NCI-H526 treated with DMSO at 0.1 percent for 48 hours (cell line): ENCODE results near the gene CKLF.
A peak's percentile ranks its signal among the peaks of the same experiment; 100 is the strongest.
"Not testable (repeated sequence)": the region's sequence is repeated elsewhere in the genome, so short reads cannot be mapped to it uniquely, and the experiment has no call there.

Source experiments
- DNase-seq: peaks from one replicate; lab custom pipeline; 2025; lab: John Stamatoyannopoulos, UW

The CKLF gene

DNA sequence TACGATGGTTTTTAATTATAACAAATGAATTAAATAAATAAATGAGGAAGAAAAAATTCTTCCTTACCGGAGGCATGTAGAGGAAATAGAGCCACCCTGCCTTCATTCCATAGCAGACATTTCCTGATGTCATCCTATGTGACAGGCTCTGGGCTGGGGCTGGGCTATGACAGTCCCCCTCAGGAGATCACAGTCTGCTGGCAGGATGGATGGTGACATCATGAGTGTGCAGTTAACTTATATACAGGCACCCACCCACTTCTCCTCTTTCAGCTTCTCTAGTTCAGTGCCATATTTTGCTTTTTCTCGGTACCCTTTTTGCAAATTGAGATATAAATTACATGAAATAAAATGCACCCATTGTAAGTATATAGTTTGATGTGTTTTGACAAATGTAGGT lies 45.7 kb downstream of the CKLF start:
- DNase-seq, result no peak

DNA sequence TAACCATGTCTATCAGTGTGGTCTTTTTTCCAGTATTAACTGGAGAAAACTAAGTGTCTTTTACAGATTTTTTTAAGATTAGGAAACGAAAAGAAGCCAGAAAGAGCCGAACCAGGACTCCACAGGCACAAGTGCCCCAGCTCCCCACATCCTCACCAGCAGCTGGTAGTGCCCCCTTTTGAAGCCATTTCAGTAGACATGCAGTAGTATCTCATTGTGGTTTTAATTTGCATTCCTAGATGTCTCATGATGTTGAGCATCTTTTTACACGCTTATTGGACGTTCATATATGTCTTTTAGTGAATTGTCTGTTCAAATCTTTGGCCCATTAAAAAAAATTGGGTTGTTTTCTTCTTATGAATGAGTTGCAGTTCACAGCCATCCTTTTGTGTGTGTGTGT lies 47.4 kb downstream of the CKLF start:
- DNase-seq, result no peak

DNA sequence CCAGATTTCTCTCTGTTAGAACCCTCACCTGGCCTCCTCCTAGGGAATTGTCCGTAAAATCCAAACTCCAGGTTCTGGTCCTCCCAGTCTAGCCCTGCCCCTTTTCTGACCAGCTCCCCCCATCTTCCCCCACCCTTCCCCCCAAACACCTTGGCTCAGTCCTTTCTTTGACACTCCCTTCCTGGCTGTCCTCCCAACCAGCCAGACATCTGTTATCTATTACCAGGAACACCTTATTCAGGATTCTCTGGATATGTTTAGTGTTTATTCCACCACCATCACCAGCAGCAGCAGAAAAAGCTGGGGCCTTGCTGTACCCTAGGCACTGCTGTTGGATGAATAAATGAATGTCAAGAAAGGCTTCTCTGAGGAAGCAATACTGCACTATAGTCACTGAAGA lies 48.1 kb downstream of the CKLF start:
- no peak for DNase-seq

DNA sequence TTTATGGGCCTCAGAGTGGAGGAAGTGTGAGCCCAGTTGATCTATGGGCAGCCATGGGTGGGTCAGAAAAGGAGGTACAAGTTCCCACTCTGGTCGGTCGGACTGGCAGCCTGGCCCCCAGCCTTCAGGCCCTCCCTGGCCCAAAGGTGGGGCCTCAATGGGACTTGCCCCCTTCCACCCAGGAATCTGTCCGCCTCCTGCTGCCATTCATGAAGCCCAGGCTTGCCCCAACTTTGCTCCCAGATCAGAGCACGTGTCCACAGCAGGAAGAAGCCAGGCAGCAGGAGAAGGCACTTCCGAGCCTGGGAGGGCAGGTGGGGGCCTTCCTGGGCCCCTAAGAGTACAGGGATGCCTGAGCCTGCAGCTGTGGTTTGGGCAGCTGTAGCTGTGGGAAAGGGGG lies 49.1 kb downstream of the CKLF start:
- DNase-seq, result no peak

DNA sequence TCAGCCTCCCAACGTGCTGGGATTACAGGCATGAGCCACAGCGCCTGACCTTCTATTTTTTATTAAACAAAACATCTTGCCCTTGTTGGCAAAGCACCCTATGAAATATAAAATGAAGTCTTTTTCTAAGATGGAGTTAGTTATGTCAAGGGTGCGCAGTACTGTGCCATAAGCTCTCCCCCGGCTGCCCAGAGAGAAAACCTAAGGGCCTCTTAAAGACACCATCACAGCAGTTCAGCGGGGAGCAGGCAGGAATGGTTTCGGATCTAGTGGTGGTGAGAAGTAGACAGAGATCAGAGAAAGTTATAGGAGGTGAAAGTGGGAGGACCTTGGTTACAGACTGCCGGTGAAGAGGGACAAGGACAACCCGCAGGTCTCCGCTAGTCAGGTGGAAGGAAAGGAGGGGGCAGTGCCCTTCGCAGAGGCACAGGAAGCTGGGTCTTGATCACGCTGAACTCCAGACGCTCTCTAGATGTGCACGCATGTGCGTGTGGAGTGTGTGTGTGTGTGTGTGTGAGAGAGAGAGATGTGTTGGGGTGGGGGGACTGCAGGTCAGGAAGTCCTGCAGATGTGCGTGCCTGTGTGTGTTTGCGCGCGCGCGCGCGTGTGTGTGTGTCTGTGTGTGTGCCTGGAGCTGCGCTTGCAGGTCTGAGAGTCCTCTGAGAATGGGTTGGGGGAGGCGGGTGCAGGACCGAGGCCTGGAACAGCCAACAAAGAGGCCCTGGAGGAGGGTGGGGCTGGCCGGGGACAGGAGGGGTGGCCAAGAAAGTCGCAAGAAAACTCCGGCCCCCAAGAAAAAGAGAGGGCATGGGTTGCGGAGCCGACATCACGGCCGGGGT lies 51.4 kb downstream of the CKLF start:
- peak; percentile 10 for DNase-seq

DNA sequence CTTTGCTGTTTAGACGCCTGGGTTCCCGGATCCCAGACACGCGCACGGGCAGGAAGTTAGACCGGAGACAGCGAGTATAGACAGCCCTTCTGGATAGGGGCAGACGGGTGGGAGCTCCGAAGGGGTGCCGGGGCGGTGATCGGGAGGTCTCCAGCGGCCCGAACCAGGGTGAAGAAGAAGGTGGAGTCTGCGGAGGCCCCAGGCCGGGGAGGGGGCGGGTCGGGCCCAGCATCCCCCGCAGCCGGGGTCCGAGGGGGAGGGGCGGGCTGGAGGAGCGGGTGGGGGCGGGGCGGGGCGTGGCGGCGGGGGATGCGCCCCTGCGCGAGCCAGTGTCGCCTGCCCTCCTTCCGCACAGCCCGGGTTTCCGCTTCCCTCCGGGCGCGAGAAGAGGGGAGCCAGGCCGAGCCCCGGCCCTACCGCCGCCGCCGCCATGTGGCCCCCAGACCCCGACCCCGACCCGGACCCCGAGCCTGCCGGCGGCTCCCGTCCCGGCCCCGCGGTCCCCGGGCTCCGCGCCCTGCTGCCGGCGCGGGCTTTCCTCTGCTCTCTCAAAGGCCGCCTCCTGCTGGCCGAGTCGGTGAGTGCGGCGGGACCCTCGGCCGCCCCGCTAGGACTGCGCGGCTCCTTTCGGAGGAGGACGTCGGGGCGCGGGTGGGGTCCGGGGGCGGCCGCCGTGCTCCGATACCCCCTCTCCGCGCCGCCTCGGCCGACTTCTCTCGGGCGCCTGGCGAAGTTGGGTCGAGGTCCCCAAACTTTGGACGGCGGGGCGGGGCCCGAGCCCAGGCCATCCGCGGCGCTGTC lies 52.2 kb downstream of the CKLF start, which contains the start of gene CMTM3:
TSS of gene CMTM3 (plus strand) at position 329 of the 801 bp plus-strand sequence. CDS start at position 431, 102 bp downstream.
- peak; percentile 22 for DNase-seq

DNA sequence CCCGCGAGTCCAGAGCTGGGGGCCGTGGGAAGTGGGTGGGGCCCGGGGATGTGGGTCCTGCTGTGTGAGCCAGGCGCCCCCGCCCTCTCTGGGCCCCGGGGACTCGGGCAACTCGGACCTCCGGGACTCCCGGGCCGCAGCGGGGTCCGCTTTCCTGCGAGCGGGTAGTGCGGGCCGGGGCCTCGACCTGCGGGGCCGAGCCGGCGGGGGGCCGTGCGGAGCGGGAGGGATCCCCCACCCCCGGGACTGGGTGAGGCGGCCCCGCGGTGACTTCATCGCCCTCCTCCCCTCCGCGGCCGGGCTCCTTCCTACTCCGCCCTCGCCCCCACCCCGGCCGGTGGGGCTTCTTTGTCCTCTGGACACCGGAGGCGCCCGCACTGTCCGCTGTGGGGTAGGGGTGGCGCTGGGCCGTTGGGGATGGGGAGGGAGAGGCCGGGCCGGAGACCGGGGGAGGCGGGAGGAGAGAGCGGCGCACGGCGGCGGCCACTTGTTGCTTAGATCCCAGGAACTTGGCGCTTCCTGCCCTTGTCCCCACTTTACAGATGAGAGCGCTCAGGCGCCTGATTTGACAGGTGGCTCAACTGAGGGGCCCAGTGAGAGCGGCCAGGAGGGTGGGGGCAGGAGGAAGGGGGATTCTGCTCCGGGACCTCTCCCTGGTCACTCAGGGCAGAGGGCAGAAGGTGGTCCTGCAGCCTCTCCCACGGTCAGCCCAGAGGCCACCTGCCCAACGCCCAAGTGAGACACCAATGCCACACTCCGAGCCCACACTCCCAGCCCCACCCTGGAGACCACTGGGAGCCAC lies 53.0 kb downstream of the CKLF start:
- no peak for DNase-seq

DNA sequence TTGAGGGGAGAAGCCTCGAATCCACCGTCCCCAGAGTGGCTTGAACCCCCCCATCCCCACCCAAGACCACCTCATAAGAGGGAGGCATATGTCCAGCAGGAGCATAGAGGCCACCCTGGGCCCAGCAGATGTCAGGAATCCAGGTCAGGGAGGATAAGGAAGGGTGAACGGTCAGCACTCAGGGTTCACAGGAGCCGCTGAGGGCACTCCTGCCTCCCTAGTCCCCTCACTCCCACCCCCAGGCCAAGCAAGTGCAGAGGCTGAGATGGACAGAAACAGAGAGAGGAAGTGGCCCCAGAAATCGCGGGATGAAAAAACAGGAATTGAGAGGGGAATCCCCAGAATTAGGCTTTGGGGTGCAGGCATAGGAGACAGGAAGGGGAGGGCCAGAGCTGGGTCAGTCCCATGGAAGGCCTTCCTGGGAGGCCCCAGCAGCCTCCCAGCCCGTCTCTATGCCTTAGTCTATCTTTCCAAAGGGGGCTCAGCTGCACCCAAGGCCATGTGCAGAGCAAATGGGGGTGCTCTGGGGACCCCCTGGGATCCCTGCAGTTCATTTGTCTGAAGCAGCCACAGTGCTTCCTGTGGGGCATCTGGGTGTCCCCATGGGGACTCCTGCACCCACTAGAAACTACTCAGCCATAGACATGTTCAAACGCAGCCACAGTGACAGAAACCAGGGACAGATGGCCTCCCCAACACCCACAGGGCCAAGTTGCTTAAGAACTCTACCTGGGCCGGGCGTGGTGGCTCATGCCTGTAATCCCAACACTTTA lies 53.8 kb downstream of the CKLF start:
- DNase-seq, result no peak

DNA sequence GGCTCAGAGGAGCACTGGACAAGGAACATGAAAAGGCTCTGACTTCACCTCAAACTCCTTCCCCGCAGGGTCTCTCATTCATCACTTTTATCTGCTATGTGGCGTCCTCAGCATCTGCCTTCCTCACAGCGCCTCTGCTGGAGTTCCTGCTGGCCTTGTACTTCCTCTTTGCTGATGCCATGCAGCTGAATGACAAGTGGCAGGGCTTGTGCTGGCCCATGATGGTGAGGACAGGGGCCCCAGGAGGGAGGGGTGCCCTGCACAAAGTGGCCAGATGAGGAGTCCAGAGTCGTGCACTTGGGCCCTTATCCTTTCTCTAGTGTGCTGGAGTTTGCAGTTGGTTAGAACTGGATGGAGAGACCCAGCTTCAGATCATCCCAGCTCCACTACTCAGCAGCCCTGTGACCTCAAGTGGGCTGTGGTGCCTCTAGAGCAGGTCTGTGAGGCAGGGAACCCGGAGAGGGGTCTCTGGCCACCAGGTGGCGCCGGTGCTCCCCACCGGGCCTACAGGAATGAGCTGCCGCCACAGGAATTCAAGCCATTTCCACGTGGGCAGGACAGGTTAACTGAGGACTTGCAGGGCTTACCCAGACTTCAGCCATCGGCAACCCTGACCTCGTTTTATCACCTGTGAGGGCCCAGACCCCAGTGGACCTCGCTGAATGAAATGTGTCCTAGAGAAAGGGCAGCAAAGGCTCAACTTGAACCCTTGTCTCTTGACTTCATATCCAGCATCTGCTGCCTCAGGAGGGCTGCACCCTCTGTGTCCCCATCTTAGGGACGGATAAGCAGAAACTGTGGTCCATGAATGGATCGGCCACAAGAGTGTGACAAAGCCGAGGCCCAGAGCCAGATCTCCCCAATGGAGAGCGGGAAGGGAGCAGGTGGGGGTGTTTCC lies 56.1 kb downstream of the CKLF start:
- DNase-seq, result peak; percentile 18

DNA sequence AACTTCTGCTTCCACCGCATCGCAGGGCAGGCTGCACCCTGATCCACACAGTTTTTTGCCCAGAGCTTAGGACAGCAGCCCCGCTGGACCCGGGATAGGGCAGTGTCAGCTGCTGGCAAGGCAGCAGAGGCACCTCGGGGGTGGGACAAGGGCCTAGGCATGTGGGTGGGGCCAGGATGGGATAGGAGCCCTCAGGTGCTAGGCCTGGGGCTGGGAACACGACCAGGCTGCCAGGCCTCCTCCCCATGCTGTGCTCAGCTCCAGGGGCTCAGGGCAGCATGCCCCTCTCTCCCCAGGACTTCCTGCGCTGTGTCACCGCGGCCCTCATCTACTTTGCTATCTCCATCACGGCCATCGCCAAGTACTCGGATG lies 56.7 kb downstream of the CKLF start:
- no peak for DNase-seq

DNA sequence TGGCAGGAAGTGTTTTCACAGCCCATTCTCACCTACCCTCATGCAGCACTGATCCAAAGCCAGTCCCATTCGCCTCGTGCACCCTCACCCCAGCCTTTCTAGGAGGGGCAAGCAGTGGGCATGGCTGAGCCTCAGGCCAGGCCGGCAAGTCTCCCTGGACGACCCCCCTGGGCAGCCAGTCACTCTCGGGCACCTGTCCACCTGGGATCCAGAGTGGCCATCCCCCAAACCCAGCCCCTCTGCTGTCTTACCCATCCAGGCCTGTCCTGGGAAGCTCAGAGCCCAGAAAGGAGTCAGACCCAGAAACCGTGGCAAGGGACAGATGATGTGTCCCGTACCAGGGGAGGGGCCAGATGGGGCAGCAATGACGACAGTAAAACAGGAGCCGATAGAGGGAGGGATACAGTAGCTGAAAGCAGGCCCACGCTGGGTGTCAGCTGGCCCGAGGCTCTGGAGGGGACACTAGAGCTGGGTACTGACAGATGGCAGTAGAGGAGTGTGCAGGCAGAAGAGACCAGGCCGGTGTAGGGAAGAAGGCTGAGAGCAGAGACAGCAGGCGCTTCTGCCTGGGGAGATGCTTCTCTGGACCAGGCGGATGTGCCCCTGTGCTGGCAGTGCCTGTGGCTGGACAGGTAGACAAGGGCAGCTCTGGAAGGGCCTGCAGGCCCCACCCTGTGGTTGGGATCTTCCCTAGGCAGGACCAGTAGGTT lies 57.9 kb downstream of the CKLF start:
- no peak for DNase-seq

DNA sequence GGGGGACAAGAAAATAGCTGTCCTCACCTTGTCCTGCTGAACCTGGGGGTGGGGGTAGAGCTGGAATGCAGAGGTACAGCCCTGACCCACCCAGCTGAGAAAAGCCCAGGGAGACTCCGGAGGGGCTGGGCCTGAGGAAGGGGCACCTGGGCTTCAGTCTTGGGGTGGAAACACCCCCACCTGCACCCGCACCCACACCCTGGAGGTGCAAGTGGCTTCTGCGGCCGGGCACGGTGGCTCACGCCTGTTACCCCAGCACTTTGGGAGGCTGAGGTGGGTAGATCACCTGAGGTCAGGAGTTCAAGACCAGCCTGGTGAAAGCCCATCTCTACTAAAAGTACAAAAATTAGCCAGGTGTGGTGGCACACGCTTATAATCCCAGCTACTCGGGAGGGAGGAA lies 59.5 kb downstream of the CKLF start:
- DNase-seq, result not testable (repeated sequence)

DNA sequence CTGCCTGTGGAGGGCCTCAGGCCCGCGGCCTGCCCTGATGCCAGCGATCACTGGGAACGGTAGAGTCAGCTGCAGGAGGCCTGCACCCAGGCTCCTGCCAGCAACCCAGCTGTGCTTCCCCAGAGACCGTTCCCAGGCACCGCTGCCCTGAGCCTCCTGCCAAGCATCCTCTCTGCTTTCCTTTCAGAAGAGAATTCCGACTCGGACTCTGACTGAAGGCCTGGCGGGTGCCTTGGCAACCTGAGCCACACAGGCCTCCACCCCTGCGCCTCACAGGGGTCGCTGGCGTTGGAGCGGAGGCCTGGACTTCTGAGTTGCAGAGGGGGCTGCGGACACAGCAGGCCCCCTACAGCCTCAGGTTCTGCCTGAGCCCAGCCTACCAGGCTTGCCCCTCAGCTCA lies 60.0 kb downstream of the CKLF start:
- DNase-seq, result no peak

DNA sequence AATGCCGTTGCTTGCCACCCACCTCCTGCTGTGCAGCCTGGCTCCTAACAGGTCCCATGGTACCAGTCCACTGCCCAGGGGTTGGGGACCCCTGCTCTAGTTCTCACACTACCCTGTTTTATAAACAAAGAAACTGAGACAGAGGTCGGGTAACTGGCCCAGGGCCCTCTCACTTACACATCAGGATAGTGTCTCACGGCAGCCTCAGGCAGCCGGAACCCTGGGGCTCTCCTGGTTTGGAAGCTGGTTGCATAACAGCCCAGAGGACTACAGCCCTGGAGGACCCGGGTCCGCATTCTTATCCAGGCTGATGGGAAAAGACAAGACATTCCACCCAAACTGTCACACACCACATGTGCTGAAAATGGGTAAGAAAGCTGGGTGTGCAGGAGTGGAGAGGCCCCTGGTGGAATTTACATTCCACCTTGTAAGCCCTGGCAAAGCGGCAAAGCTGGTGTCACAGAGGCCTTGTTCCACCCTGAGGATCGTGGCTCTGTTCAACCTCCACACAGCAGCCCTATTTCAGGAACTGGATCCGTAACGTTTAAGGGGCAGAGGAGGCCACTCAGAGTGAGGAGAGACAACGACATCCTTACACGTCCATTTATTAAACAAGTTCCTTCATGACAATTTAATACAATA lies 61.9 kb downstream of the CKLF start:
- DNase-seq, result no peak
